Thyroid gland (tissue), 4 donors: ENCODE results near the gene BLOC1S5. TPM values are rescaled to one million over a fixed set of nuclear protein-coding genes. Genes with fewer than 3 reads are reported as not detected.
"Not testable (repeated sequence)": the region's sequence is repeated elsewhere in the genome, so short reads cannot be mapped to it uniquely, and the experiment has no call there.

Experiments
- DNase-seq, 2 donors: peaks; one replicate each; pipeline ENCODE4 v3.0.0-alpha.2; 2019
- H3K27ac ChIP-seq, 3 donors: fragments of 200-600 bp; sonication (generic); 1 replicate in 2 of 3; 2 replicates in 1 of 3; pipeline ENCODE4 v1.5.1; 2016 to 2019; ENCODE audit warnings: mild to moderate bottlenecking in 1 of 3, moderate library complexity in 1 of 3
- H3K27me3 ChIP-seq: fragments of 200-600 bp; sonication (generic); one replicate; pipeline ENCODE4 v1.5.1; 2019
- H3K36me3 ChIP-seq, 2 donors: fragments of 200-600 bp; sonication (generic); one replicate each; pipeline ENCODE4 v1.5.1; 2016 to 2019
- H3K4me1 ChIP-seq, 2 donors: fragments of 200-600 bp; sonication (generic); one replicate each; pipeline ENCODE4 v1.5.1; 2017 to 2019
- H3K4me3 ChIP-seq, 3 donors: fragments of 200-600 bp; sonication (generic); replicated peaks in 1 of 3; 1 replicate in 2 of 3; 2 replicates in 1 of 3; pipeline ENCODE4 v1.5.1; 2016; ENCODE audit warnings: mild to moderate bottlenecking in 1 of 3
- H3K9me3 ChIP-seq: fragments of 200-600 bp; sonication (generic); one replicate; pipeline ENCODE4 v1.5.1; 2017
- POLR2A ChIP-seq, 2 donors: fragments of 450-650 bp; IDR thresholded peaks; one replicate each; pipeline ENCODE4 v1.6.1; 2017; ENCODE audit warnings: antibody characterized with exemption in 2 of 2, mild to moderate bottlenecking in 2 of 2, moderate library complexity in 1 of 2
- WGBS, 2 donors: methylation state at CpG; one replicate each; pipeline ENCODE4 v1.1.5; 2017; 5-methylcytosine and 5-hydroxymethylcytosine counted together
- intact Hi-C: fragments of 100-400 bp; cut with DNase I; formaldehyde crosslinking; loops from one replicate; pipeline ENCODE4 v1.15.1; 2023
- total RNA-seq, 4 donors: library from RNA; depleted of rRNA; stranded (reverse); fragments of >200 nt; gene quantifications; one replicate each; pipeline ENCODE4 v1.2.3, GENCODE V29; 2016
- TF ChIP-seq, protein P1 (sequence below), 6 experiments: fragments of 200-600 bp in 3 of 6; fragments of 450-650 bp in 3 of 6; sonication (generic) in 3 of 6; IDR thresholded peaks; one replicate each; pipeline ENCODE4 v1.5.1; 2016 to 2019; ENCODE audit warnings: antibody characterized with exemption in 6 of 6, mild to moderate bottlenecking in 2 of 6, inconsistent platforms in 1 of 6, moderate library complexity in 1 of 6

The BLOC1S5 gene
- total RNA-seq, 4 donors from 2014 or later: 15.2 to 27.7 (median 19.9) TPM

DNA sequence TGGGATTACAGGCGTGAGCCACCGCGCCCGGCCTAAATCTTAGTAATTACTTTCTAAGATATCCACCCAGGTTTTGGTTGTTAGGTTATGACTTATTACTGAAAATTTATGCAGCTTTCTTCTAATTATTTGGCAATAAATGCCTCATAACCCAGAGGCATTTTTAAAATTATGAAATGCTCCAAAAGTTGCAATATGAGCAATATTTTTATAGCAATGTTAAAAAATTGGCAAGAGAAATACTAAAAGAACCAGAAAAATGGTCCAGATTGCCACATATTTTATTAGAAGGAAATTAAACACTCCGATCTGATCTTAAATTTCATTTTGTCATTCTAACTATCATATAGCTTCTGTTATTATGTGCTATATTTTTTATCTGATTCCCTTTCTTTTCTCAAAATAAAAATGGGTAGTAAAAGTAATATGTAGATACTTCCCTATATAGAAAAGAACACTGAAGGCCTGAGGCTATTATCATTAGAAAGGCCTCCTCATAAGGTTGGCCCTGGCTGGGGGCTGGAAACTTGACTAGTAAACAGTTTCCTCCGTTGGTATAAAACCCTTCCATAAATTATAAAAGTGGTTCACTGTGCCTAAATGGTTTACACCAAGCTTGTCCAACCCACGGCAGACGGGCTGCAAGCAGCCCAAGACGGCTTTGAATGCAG is 22.1 kb downstream of the BLOC1S5 start:
- Histone ChIP-seq H3K36me3 (peaks cover 0 to 3% of the 10 kb centered on the region in 2 donors), H3K4me3 (no peak overlapping the region), H3K4me1 (no peaks in the 10 kb centered on the region), H3K9me3 (no peaks in the 10 kb centered on the region), H3K27ac (no peak overlapping the region), H3K27me3 (no peaks in the 10 kb centered on the region)
- TF ChIP-seq, protein P1, sequence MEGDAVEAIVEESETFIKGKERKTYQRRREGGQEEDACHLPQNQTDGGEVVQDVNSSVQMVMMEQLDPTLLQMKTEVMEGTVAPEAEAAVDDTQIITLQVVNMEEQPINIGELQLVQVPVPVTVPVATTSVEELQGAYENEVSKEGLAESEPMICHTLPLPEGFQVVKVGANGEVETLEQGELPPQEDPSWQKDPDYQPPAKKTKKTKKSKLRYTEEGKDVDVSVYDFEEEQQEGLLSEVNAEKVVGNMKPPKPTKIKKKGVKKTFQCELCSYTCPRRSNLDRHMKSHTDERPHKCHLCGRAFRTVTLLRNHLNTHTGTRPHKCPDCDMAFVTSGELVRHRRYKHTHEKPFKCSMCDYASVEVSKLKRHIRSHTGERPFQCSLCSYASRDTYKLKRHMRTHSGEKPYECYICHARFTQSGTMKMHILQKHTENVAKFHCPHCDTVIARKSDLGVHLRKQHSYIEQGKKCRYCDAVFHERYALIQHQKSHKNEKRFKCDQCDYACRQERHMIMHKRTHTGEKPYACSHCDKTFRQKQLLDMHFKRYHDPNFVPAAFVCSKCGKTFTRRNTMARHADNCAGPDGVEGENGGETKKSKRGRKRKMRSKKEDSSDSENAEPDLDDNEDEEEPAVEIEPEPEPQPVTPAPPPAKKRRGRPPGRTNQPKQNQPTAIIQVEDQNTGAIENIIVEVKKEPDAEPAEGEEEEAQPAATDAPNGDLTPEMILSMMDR (IDR thresholded peaks at IDR 0.05): no peak
- TF ChIP-seq POLR2A (IDR thresholded peaks at IDR 0.05): no peak
- WGBS, 2 donors: 84 to 85% methylated on average over 9 of the region's 9 CpGs
- DNase-seq: no peak
- intact Hi-C loops: no loop called here

DNA sequence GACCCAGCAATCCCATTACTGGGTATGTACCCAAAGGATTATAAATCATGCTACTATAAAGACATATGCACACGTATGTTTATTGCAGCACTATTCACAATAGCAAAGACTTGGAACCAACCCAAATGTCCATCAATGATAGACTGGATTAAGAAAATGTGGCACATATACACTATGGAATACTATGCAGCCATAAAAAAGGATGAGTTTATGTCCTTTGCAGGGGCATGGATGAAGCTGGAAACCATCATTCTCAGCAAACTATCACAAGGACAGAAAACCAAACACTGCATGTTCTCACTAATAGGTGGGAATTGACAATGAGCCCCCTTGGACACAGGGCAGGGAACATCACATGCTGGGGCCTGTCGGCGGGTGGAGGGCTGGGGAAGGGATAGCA is 30.1 kb downstream of the BLOC1S5 start:
- H3K36me3 ChIP-seq, H3K9me3 ChIP-seq, H3K4me1 ChIP-seq, H3K27ac ChIP-seq, intact Hi-C loops, H3K4me3 ChIP-seq, DNase-seq, H3K27me3 ChIP-seq: not testable (repeated sequence)
- WGBS, 2 donors: 95 to 100% methylated on average over 3 of the region's 3 CpGs

DNA sequence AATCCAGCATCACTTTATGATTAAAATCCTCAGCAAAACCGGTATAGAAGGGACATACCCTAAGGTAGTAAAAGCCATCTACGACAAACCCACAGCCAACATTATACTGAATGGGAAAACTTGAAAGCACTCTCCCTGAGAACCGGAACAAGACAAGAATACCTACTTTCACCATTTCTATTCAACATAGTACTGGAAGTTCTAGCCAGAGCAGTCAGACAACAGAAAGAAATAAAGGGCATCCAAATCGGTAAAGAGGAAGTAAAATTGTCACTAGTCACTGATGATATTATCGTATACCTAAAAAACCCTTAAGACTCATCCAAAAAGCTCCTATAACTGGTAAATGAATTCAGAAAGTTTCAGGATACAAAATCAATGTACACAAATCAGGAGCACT is 33.3 kb downstream of the BLOC1S5 start:
- no peak overlapping the region for H3K4me3 ChIP-seq
- intact Hi-C loops: no loop called here
- peaks cover 6 to 13% of the 10 kb centered on the region in 2 donors for H3K4me1 ChIP-seq
- no peak for TF ChIP-seq POLR2A (IDR thresholded peaks at IDR 0.05)
- TF ChIP-seq, protein P1 (IDR thresholded peaks at IDR 0.05): no peak
- H3K27me3 ChIP-seq: no peaks in the 10 kb centered on the region
- H3K36me3 ChIP-seq: no peaks in the 10 kb centered on the region
- no peak overlapping the region for H3K27ac ChIP-seq
- no peak for DNase-seq
- no peaks in the 10 kb centered on the region for H3K9me3 ChIP-seq
- 95 to 97% methylated on average over 5 of the region's 5 CpGs for WGBS, 2 donors

DNA sequence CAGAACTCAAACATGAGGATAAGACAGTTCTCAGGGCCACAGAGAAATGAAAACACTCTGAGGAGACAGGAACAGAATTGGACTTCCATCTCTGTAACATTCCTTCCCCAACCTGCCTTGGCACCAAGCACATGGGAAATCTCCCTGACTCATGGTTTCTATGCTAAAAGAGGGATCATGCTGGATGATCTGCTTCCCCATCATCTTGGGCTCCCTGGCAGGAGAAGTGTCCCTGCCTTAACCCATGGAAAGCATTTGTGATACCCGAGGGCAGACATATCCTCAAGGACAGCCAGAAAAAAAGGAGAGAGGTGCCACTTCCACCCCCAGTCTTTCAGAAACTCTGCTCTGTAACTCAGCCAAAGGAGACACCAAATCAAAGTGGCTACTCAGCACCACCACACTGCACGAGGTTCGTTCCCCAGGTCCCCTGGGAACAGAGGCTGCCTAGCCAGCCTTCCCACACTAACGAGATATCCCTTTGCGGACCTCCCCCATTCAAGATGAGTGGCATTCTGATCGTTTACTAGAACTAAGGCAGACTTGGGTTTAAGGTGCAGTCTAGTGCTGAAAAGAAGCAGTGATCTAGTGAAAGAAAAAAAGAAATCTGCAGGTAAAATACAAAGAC is 34.8 kb downstream of the BLOC1S5 start:
- 39 to 46% methylated on average over 6 of the region's 6 CpGs for WGBS, 2 donors
- intact Hi-C loops: no loop called here
- no peaks in the 10 kb centered on the region for H3K36me3 ChIP-seq
- no peak overlapping the region for H3K4me3 ChIP-seq
- peaks cover 6 to 13% of the 10 kb centered on the region in 2 donors for H3K4me1 ChIP-seq
- H3K27ac ChIP-seq: no peak overlapping the region
- no peaks in the 10 kb centered on the region for H3K9me3 ChIP-seq
- no peak for DNase-seq
- TF ChIP-seq, protein P1 (IDR thresholded peaks at IDR 0.05): no peak
- TF ChIP-seq POLR2A (IDR thresholded peaks at IDR 0.05): no peak
- no peaks in the 10 kb centered on the region for H3K27me3 ChIP-seq

DNA sequence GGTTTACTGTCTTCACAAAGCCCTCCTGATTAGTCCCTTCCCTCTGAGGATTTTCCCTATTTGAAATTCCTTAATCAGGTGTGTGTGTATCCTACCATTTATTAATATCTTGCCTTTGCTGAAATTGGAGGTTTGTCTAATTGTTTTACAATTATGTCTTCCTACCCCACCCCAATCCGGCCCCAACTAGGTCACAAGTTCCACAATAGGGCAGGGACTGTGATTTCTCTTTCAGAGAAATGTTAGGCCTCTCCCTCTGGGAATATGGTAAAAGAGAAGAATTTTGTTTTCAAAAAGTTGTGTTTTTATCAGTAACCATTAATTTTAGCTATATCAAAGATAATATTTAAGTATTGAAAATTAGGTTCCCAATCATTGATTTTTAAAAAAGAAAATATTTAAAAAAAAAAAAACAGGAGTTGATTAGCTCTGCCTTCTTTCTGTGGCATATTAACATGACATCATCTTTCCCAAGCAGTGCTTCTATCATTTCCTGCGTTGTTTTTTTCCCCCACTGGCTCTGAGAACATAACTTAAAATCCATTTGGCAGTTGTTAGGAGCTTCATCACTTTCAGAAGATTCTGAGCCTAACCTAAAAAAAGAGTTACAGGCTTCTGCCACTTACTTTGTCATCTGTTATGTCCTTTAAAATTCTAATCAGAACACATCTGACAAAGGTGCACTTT is 36.1 kb downstream of the BLOC1S5 start:
- no peak overlapping the region for H3K4me3 ChIP-seq
- DNase-seq: no peak
- no peak overlapping the region for H3K27ac ChIP-seq
- intact Hi-C loops: no loop called here
- peaks cover 6 to 13% of the 10 kb centered on the region in 2 donors for H3K4me1 ChIP-seq
- H3K9me3 ChIP-seq: no peaks in the 10 kb centered on the region
- no peaks in the 10 kb centered on the region for H3K36me3 ChIP-seq
- H3K27me3 ChIP-seq: no peaks in the 10 kb centered on the region
- TF ChIP-seq POLR2A (IDR thresholded peaks at IDR 0.05): no peak
- TF ChIP-seq, protein P1 (IDR thresholded peaks at IDR 0.05): no peak
- 57 to 60% methylated on average over 2 of the region's 2 CpGs for WGBS, 2 donors
